GM21447 (cell line): Measurements from ENCODE around the gene TIAM1.

ENCODE experiments used
- ATAC-seq: cut with Tn5 transposase; IDR thresholded peaks from one replicate; pipeline ENCODE4 v1.9.1; 2021; ENCODE audit not compliant: unreplicated experiment

Gene TIAM1

DNA sequence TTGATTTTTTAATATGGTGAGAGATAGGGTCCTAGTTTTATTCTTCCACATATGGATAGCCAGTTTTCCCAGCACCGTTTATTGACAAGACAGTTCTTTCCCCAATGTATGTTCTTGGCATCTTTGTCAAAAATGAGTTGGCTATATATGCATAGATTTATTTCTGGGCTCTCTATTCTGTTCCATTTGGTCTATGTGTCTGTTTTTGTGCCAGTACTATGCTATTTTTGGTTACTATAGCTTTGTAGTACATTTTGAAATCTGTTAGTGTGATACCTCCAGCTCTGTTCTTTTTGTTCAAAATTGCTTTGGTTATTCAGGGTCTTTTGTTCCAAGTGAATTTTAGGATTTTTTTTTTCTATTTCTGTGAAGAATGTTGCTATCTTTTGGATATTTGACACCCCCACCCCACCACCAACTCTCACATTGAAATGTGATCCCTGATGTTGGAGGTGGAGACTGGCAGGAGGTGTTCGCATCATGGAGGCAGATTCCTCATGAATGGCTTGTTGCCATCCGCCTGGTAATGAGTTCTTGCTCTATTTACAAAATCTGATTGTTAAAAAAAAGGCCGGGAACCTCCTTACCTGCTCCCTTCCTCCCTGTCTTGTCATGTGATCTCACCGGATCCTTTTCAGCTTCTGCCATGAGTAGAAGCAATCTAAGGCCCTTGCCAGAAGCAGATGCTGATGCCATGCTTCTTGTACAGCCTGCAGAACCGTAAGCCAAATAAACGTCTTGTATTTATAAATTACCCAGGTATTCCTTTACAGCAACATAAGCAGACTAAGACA lies 251.0 kb downstream of the TIAM1 start:
- ATAC-seq: no peak

DNA sequence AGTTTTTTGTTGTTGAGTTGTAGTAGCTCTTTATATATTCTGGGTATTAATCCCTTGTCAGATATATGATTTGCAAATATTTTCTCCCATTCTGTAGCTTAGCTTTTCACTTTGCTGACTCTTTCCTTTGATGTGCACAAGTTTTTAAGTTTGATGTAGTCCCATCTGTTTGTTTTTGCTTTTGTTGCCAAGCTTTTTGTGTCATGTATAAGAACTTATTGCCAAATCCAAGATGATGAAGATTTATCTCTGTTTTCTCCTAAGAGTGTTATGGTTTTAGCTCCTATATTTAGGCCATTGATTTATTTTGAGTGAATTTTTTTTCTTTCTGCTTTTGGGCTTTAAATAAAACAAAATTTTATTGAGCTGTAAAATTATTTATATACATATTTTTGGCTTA lies 253.7 kb downstream of the TIAM1 start:
- no peak for ATAC-seq

DNA sequence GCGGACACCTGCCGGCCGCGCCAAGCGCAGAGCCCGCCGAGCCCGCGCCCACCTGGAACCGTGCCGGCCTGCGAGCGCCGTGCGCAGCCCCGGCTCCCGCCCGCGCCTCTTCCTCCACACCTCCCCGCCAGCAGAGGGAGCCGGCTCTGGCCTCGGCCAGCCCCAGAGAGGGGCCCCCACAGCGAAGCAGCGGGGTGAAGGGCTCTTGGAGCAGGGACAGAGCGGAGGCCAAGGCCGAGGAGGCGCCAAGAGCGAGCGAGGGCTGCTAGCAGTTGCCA lies 255.6 kb downstream of the TIAM1 start:
- ATAC-seq: no peak

DNA sequence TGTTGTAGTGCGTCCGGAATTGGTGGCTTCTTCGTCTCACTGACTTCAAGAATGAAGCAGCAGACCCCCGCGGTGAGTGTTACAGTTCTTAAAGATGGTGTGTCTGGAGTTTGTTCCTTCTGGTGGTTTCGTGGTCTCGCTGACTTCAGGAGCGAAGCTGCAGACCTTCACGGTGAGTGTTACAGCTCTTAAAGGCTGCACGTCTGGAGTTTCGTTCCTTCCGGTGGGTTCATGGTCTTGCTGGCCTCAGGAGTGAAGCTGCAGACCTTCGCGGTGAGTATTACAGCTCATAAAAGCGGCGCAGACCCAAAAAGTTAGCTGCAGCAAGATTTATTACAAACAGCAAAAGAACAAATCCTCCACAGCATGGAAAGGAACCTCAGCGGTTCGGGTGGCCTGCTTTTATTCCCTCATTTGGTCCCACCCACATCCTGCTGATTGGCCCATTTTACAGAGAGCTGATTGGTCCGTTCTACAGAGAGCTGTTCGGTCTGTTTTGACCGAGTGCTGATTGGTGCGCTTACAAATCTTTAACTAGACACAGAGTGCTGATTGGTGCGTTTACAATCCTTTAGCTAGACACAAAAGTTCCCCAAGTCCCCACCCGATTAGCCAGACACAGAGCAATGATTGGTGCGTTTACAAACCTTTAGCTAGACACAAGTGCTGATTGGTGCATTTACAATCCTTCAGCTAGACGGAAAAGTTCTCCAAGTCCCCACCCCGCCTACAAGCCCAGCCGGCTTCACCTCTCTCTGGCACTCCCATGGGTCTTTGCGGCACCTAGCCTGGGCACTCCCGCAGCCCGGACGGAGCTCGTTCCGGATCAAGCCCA lies 256.2 kb downstream of the TIAM1 start:
- no peak for ATAC-seq

DNA sequence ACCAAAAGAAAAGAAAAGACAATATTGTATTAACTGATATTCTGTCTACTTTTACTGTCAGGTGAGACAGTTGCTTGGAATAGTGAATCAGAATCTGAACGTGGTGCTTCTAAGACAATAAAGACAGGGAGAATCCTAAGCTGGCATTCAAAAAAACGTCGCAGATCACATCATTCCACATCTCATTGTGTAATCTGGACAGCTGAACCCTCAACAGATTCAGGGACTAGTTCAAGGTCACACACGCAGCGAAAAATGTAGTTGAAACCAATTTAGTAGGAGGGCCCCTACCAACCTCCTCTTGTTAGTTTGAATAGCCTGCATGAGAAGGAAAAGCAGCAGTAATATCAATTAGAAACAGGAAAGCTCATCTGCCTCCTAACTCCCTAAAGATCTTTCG lies 259.4 kb downstream of the TIAM1 start:
- no peak for ATAC-seq

DNA sequence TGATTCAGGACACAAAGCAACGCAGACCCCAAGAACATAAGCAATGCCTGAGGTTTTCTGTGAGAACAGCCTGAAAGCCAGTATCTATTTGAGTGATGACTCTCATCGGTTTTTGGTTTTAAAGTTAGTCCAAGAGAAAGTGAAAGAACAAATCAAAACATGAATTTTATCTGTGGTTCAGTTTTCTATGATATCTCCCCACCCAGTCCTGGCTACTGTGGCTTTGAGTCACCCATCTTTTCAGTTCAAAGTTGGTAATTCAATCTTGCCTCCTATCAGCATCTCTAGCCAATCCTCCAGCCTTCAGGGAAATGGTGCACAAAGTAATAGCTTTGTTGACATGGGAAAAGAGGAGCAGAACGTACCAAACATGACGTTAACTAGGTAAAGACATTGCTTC lies 265.3 kb downstream of the TIAM1 start:
- no peak for ATAC-seq

DNA sequence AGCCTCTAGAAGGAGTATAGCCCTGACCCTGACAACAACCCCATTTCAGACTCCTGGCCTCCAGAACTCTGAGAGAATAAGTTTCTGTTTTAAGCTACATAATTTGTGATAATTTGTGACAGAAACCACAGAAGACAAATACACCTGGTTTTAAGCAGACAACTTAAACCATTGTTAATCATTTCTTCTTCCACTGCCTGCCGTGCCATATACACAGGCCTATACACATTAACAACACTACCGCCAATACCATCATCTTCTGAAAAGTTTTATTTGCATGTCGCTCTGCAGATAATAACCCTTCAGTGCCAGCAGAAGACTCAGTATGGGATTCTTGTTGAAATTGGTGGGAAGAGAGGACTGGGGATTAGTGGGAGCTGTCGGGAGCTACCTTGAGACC lies 265.8 kb downstream of the TIAM1 start:
- ATAC-seq: no peak

DNA sequence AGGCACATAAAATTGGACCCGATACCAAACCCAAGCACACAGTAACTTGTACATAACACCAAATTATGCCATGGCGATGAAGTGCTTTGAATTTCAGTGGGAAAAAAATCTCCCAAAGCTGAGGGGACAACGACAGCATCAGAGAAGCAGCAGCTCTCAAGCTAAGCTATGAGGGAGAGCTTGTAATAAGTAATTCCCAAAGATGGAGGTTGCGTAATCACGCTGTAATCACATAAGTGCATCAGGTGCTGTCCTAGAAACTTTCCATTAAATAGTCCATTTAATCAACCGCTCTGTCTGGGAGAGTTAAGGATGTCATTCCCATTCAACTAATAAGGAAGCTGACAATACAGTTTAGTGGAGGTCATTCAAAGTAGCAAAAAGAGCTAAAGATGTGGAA lies 268.2 kb downstream of the TIAM1 start:
- ATAC-seq: no peak

DNA sequence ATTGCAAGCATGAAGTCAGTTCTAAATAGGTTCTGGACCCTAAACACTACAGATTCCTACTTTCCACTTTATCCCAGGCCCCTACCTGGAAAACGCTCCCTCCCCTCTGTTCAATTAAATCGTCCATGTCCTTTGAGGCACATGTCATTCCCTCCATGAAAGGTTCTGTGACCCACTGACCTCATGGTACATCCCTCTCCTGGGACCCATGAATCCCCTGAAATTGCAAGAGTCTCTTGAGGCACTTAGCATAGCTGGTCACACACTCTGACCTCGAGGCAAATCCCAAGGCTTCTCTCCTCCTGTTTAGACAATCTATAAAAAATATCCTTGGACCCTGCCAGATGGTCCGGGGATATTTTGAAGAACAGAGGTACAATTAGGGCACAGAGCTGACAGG lies 271.5 kb downstream of the TIAM1 start:
- ATAC-seq: no peak
